ENCODE measurements around the gene NLRC3.
A peak's percentile ranks its signal among the peaks of the same experiment; 100 is the strongest.

NLRC3 gene

DNA sequence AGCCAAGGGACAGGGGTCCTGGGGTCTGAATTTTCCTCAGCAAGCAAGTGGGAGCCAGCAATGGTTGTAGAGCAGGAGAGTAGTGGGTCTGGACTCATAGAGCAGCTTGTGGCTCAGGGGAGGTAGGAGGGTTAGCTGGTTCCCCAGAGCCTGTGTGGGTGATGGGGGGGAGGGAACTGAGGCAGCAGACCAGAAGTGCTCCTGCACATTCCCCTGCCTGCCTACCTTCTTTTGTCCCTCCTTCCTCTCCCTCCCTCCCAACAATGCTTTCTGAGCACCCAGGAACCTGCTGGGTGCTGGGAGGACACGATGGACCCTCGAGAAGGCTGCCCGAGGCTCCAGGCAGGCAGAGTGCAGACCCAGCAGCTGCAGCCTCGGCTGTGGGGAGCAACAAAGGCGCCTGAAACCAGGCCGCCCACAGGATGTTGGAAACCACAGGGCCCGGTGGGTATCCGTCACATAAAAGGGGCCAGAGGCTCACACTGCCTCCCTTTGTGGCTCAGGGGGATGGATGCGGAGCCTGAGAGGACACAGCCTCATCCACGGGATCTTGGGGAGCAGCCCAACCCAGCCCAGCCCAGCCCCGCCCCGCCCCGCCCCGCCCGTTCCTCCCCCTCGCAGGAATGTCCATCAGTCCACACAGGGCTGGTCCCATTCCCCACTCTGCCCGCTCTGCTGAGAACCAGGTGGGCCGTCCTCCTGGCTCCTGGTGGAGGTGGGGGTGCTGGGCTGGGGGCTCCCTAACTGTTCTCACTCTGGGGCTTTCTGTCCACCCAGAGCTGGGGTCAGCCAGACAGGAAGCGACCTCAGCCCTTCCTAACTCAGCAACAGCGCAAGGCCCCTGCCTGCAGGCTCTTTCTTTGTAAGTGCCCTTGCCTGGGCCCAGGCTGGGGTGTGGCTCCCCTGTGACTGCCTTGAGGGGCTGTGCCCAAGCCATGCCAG is 1.7 kb upstream of the NLRC3 start:
- DNase-seq (ENCODE audit: low read depth in 2 of 2) = peak; percentile 56 to 65

DNA sequence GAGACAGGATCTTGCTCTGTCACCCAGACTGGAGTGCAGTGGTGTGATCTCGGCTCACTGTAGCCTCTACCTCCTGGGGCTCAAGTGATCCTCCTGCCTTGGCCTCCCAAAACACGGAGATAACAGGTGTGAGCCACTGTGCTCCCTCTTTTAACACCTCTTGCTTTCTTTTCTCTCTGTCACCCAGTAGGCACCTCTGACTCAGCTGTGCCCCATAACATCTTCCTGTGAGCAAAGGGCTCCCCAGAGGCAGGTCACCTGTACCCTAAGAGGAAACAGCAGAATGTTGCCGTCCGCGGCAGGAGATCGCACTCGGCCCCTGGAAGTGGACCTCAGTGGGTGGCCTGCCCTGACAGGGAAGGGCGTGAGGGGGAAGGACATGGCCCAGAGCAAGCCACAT is 918 bp upstream of the NLRC3 start:
- DNase-seq (ENCODE audit: low read depth in 2 of 2) = no peak

DNA sequence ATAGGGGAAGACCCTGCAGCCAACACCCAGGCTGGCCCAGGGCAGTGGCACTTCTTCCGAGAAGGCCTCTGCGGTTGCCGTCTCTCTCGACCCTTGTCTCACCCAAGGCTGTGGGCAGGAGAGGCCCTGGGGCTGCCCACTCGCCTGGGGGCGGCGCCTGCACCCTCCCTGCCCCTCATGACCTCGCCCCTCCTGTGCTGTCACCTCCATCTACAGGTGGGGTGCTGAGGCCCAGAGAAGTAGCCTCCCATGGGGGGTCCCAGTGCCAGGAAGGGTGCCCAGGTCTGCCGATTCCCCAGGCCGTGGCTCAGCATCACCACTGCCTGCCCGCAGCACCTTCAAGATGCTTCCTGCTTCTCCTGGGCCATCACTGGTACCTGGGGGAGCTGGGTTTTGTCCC is 992 bp downstream of the NLRC3 start:
- DNase-seq (ENCODE audit: low read depth in 2 of 2) = no peak

DNA sequence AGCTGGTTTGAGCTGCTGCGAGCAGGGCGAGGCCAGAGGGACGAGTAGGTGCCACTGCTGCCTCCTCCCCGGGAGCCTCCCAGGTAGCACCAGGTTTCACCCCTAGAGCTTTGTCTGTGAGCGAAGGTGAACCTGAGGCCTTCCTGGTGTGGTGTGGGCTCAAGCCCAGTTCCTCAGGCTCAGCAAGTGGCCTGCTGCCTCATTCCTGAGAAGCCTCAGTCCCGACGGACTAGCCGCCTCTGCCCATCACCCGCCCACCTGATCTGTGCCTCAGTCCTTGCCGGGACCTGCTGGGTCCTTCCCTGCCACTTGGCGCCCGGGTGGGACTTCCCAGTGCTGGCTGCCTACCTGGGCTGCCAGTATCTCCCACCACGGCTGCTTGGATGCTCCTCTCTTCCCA is 1.7 kb downstream of the NLRC3 start:
- no peak for DNase-seq (ENCODE audit: low read depth in 2 of 2)

DNA sequence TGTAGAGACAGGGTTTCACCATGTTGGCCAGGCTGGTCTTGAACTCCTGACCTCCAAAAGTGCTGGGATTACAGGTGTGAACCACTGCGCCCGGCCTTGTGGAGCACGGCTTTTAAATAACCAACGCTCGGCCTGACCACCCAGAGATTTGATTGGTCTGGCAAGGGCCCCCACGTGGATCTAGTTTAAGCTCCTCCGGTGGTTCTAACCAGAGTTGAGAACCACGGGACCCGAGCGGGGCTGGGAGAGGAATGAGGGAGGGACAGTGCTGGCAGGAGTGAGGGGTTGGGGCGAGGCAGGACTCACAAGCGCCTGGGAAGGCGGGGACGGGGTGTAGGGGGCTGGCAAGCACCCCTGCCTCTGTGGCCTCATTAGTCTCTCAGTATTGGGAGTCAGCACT is 3.0 kb downstream of the NLRC3 start:
- no peak for DNase-seq (ENCODE audit: low read depth in 2 of 2)

DNA sequence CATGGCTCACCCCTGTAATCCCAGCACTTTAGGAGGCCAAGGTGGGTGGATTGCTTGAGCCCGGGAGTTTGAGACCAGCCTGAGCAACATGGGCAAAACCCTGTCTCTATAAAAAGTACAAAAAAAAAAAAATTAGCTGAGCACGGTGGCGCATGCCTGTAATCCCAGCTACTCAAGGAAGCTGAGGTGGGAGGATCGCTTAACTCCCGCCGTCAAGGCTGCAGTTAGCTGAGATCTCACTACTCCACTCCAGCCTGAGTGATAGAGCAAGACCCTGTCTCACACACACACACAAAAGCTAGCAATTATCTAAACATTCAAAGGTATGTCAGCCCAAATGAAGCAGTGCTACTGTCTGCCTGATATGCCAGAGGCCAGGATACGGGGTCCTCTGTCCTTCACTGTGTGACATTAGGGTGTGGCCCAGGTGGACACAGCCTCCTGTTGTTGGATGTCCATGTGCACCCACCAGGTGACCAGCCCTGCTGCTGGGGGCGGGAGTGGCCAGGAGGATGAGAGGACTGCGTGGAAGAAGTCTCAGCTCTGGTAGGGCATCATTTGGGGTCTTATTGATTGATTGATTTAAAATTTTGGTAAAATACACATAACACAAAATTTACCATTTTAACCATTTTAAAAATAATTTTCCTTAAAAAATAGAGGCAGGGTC is 3.9 kb downstream of the NLRC3 start:
- no peak for DNase-seq (ENCODE audit: low read depth in 2 of 2)

DNA sequence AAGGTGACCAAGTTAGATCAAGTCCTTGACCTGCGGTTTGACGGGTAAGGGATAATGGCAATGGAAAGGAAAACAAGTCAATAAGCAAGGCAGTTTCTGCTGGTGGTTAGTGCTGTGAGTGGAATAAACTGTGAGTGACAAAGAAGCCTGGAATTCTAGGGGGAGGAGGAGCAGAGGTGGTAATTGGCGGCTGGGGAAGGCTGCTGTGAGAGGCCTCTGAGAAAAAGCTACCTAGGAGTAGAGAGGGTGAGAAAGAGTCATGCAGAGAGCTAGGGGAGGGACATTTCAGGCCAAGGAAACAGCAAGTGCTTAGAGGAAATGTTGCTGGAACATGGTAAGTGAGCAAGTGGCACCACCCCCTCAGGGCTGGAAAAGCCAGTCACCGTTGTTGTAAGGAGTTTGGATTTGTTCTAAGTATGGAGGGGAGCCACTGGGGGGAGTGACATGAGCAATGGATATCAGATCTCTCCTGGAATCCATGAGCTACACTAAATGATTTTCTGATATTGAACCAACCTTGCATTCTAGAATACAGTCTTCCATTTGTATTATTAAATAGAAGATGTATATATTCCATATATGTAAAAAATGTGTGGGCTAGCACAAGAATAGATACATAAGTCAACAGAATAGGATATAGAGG is 6.7 kb downstream of the NLRC3 start:
- no peak for DNase-seq (ENCODE audit: low read depth in 2 of 2)

DNA sequence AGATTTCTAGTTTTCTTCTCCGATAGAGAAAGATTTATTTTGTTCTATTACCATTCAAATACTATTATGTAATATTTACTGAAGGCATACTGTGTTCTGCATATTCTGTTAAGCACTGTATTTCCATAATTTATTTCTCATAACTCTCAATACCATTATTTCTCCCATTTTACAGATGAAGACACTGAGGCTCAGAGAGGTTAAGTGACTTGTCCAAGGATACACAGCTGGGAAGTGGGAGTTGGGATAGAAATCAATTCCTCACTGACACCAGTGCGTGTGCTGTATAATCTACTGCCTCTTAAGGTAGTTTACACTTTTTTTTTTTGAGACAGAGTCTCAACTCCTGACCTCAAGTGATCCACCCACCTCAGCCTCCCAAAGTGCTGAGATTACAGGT is 7.4 kb downstream of the NLRC3 start:
- DNase-seq (ENCODE audit: low read depth in 2 of 2) = no peak

DNA sequence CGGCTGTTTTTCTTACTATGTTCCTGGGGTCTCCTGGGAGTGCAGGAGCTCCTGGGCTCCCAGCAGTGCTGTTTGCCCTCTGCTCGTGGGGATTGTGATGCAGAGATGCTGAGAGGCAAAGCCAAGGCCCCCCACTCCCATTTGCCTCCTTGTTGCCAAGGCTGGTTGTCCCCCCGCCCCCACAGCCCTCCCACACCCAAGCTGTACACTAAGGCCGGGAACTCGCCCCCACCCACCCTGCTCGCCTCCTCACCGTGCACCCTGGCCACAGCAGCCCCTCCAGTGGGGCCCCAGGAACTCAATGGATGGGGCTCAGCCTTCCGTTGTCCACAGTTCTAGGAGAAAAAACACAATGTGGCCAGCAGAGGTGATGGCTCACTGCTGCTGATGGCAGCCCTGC is 10.2 kb downstream of the NLRC3 start:
- DNase-seq (ENCODE audit: low read depth in 2 of 2) = no peak

DNA sequence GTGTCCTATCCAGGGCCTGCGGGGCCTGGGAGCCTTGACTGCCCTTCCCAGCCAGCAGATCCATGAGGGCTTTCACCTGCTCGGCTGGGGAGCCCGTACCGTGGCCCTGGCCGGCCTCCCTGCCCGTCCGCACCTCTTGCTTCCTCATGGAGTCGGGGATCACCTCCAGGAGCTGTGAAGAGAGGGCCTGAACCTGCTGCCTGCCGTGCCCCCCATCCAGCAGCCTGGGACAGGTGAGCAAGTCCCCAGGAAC is 12.4 kb downstream of the NLRC3 start:
- no peak for DNase-seq (ENCODE audit: low read depth in 2 of 2)

DNA sequence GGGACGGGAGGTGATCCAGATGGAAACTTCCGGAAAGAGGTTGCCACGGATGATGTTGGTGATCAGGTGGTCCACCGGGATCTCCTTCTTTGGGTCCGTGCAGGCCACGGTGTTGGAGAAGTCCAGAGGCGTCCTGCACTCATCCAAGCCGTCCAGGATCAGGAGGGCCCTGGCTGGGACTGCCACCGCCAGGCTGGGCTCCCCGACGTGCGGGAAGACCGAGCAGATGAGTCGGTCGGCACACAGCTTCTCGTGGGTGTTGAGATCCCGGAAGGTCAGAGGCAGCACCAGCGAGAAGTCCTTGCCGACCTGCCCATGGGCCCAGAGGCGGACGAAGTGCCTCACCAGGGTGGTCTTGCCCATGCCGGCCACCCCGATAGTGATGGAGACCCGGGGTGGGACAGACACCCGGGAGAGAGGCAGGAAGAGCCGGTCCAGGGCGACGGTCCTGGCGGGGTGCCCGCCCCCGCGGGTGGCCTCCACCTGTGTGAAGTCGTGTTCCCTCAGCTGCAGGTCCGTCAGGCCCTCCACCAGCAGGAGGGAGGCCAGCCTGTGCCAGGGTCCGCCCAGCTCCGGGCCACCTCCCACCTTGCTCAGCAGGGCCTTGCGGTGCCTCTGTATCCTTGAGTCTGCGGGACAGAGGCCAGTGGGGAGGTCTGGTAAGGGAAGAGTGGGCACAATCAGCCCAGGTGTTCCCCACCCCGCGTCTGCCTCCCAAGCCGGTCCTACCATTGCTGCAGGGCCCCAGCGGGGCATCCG is 12.9 kb downstream of the NLRC3 start:
- DNase-seq (ENCODE audit: low read depth in 2 of 2) = no peak

DNA sequence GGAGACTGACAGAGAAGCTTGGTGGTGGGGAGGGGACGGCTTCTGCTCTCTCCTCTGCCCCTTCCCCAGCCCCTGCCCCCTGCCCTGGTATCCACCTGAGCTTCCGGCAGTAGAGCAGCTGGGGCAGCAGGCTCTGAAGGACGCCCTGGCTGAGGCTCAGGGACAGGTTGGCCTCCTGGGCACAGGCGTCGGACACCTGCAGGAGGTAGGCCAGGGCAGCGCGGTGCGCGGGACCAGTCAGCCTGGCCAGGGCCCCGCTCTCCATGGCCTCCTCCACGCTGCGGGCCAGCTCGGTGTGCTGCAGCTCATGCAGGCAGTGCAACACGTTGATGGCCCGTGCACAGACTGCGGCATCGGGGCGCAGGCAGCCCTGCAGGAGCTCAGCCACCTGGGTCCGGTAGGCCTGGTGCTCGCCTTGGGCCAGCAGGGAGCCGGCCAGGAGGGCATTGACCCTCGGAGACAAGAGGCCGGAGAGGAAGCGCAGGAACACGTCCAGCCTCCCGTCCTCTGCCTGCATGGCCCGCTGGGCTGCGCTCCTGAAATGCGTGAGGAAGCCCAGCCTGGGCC is 14.2 kb downstream of the NLRC3 start:
- no peak for DNase-seq (ENCODE audit: low read depth in 2 of 2)

DNA sequence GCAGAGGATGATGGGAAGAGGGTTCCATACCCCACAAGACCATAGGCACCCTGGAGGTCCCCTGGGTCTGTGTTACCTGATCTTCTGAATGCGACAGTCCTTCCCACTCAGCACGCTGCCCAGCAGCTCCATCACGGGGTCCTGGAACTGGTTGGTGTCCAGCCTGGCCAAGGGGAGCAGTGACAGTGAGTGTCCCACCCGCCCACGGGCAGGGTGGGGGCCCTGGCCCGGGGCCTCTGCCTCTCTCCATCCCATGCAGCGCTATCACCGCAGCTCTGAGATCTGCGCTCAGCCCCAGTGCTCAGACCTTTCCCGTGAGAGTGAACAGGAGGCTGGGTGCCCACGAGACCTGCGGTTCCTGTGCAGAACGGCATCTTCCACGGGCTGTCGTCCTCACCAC is 15.6 kb downstream of the NLRC3 start:
- no peak for DNase-seq (ENCODE audit: low read depth in 2 of 2)

DNA sequence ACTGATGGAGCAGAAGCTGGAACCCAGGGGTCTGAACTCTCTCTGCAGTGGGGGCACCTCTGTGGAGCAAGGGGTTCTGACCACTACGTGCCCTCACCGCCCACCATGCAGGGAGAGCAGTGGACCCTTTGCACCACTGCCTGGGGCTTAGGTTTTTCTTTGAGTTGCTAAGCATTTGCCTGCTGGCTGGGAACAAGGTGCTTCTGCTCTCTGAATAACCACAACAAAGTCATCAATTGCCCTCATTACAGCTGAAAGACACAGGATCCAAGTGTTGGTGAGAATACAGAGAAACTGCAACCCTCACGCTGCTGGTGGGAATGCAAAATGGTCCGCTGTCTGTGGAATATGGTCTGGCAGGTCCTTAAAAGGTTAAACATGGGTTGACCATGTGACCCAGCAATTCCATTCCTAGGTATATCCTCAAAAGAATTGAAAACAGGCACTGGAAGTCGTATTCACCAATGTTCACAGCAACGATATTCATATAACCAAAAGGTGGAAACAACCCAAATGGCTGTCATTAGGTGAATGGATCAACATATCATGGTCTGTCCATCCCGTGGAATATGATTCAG is 22.8 kb downstream of the NLRC3 start:
- DNase-seq (ENCODE audit: low read depth in 2 of 2) = no peak

DNA sequence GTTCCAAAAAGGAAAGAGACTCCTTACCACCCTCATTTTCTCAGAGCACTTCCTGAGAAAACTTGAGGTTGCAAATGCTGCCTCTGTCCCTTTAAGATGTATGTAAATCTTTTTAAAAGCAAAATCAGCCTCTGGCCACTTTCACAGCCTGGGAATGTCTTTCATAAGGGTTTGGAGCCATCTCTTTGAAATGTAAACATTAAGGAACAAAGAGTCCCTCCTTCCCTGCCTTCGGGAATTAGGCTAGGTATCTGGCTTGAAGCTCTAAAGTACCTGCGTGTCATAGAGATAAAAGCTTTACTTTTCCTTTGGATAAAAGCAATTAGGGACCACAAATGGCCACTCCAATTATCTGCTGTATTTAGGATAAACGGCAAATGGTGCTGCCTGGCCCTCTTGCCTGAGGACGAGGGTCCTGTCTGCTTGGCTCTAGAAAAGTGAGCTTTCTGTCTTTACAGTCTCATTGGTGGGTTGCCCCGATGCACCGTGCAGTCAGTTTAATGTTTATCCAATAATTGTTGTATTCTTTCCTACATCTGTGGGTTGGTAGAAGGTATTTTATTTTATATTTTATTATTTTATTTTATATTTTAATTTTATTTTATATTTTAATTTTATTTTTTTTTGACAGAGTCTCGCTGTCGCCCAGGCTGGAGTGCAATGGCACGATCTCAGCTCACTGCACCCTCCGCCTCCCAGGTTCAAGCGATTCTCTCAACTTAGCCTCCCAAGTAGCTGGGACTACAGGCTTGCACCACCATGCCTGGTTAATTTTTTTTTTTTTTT is 23.9 kb downstream of the NLRC3 start:
- no peak for DNase-seq (ENCODE audit: low read depth in 2 of 2)

DNA sequence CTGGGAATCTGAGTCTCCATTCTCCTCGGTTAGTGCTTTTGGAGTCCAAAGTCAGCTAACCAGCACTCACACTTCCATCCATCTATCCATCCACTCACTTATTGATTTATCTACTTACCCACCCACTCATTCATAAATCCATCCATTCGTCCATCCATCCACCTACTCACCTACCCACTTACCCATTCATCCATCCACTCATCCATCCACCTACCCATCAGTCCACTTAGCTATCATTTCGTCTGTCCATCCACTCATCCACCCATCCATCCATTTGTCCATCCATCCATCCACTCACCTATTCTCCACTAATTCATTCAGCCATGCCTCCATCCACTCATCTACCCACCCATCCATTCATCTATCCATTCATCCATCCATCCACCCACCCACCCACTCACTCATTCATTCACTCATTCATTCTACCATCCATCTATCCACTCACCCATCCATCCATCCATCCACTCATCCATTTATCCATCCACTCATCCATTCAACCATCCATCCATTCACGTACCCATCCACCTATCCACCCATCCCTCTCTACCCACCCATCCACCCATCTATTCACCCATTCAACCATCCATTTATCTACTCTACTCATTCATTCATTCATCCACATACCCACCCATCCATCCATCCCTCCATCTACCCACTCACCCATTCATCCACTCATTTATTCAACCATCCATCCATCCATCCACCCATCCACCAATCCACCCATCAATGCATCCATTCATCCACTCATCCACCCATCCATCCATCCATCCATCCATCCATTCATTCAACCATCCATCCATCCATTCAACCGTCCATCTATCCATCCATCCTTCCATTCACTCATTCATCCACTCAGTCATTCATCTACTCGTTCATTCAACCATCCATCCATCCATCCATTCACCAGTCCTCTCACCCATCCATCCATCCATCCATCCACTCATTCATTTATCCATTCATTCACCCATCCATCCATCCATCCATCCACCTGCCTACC is 26.1 kb downstream of the NLRC3 start:
- DNase-seq (ENCODE audit: low read depth in 2 of 2) = no peak

DNA sequence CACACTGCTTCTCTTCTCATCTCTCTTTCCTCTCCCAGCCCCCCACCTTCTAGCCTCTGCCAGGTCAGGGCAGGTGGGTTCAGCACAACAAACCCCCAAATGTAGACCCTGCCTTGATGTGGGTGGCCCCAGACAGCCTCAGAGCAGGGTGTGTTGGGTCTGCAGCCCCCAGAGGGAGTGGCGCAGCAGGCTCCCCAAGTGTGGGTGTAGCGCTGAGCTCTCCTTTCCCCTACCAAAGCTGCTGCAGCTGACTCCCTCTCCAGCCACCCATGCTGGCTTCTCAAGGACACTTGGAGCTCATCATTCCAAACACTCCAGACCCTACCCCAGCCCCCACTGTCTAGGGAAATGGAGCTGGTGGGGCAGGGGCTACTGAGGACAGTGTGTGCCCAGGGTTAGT is 27.3 kb downstream of the NLRC3 start:
- DNase-seq (ENCODE audit: low read depth in 2 of 2) = no peak

DNA sequence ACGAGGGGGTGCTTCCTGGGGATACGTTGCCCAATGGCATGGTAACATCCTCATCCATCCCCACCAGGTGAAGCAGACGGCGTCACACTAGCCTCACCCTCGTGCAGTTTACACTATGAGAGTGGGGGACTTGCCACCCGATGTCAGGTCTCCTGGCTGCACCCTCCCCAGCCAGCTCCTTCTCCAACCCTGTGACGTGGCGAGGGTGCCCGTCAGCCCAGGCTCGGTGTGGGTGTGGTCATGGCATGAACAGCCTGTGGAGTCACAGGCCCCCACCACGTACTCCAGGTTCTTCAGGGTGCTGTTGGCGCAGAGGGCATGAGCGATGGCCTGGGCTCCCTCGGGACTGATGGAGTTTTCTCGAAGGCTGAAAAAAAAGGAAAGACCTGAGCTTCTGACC is 28.3 kb downstream of the NLRC3 start:
- no peak for DNase-seq (ENCODE audit: low read depth in 2 of 2)

DNA sequence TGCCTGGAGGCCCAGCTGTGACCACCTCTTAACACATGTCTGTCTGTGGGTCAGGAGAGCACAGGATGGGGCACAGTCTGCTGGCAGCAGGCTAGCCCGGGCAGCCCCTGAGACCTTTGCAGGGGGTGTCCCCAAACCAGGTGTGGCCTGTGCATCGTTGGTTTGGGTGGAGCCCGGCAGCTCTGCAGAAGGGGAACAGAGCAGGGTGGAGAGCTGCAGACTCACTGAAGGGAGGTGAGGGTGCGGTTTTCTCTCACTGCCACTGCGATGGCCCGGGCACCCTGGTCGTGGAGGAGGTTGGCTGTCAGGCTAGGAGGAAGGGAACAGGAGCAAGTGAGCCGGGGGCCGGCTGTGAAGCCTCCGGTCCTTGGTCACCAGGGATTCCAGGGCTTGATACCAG is 28.8 kb downstream of the NLRC3 start:
- DNase-seq (ENCODE audit: low read depth in 2 of 2) = no peak
